ENCODE results near the gene CCDC191. TPM values are rescaled to one million over a fixed set of nuclear protein-coding genes. Genes with fewer than 3 reads are reported as not detected.

The CCDC191 gene
- total RNA-seq, 2 donors from 2014 or later, result 1.4 to 2.3 TPM

GRCh38 chr3:114026331-114026730 is 30.0 kb downstream of the CCDC191 start:
- H3K4me1 Mint-ChIP-seq, result no peaks in the 10 kb centered on the region
- no peak overlapping the region for H3K4me3 Mint-ChIP-seq
- ATAC-seq (replicated peaks), result no peak
- H3K36me3 Mint-ChIP-seq (ENCODE audit: low read depth), result no peaks in the 10 kb centered on the region
- no peak overlapping the region for H3K27ac Mint-ChIP-seq
- H3K9me3 Mint-ChIP-seq, result no peaks in the 10 kb centered on the region
- no peaks in the 10 kb centered on the region for H3K27me3 Mint-ChIP-seq

GRCh38 chr3:114025451-114025850 is 30.9 kb downstream of the CCDC191 start:
- no peak overlapping the region for H3K27ac Mint-ChIP-seq
- H3K4me1 Mint-ChIP-seq, result no peaks in the 10 kb centered on the region
- H3K4me3 Mint-ChIP-seq, result no peak overlapping the region
- no peaks in the 10 kb centered on the region for H3K27me3 Mint-ChIP-seq
- H3K36me3 Mint-ChIP-seq (ENCODE audit: low read depth), result no peaks in the 10 kb centered on the region
- no peaks in the 10 kb centered on the region for H3K9me3 Mint-ChIP-seq
- ATAC-seq (replicated peaks), result no peak

DNA sequence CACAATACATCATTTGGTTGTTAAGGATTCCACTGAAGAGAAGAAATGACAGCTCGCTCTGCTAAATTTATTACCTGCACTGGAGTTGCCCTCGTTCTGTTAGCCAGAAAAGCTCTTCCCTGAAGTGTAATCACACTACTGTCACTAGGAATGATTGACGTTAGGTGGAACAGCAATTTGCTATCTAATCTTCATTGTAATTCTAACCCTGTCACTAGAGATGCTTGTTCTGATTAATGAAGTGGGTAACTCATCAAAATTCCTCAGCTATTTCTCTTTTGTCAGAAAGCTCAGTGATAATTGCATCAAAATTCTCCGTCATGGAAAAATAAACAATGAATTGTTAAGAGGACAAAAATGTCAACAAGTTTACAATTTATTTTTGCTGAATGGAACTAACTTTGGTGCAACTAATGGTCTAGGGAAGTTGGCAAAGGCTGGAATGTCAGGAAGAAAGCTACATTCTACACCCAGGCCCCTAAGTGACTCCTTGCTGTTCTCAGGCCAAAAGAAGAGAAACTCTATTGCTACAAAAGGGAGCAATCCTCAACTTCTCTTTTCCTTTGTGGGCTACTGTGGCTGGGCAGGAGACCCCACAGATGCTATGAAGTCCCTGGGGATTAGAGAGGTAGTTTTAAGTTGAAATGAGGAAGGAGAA is 34.1 kb downstream of the CCDC191 start:
- ATAC-seq (replicated peaks), result no peak
- H3K27ac Mint-ChIP-seq, result no peak overlapping the region

GRCh38 chr3:114020907-114021306 is 35.4 kb downstream of the CCDC191 start:
- H3K27ac Mint-ChIP-seq, result no peak overlapping the region

More for the DNA sequence above, 34.1 kb downstream of the CCDC191 start:
- Mint-ChIP-seq H3K4me3 (no peak overlapping the region), H3K27me3 (no peaks in the 10 kb centered on the region), H3K4me1 (no peaks in the 10 kb centered on the region), H3K9me3 (no peaks in the 10 kb centered on the region), H3K36me3 (ENCODE audit: low read depth) (no peaks in the 10 kb centered on the region)

DNA sequence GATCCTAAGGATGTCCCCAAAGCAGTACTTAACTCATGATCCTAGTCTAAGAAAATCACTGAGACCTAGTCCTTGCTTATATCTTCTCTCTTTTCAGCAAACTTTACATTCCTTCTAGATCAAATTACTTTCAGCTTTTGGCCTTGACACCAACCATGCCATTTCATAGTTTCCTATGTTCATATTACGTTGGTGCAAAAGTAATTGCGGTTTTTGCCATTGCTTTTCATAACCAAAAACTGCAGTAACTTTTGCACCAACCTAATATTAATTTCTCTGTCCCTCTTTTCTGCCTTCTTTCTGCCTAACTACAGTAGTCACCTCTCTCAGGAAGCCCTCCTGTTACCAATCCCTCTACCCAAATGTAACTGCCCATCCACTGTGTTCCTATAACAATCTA is 36.8 kb downstream of the CCDC191 start:
- Mint-ChIP-seq H3K27ac (no peak overlapping the region), H3K4me3 (no peak overlapping the region), H3K9me3 (no peaks in the 10 kb centered on the region), H3K4me1 (no peaks in the 10 kb centered on the region), H3K27me3 (no peaks in the 10 kb centered on the region), H3K36me3 (ENCODE audit: low read depth) (no peaks in the 10 kb centered on the region)
- ATAC-seq (replicated peaks), result no peak

More at GRCh38 chr3:114020907-114021306, 35.4 kb downstream of the CCDC191 start:
- peak; percentile 80 for ATAC-seq (replicated peaks)
- H3K9me3 Mint-ChIP-seq, result no peaks in the 10 kb centered on the region
- H3K36me3 Mint-ChIP-seq (ENCODE audit: low read depth), result no peaks in the 10 kb centered on the region
- H3K27me3 Mint-ChIP-seq, result no peaks in the 10 kb centered on the region
- H3K4me3 Mint-ChIP-seq, result no peak overlapping the region
- no peaks in the 10 kb centered on the region for H3K4me1 Mint-ChIP-seq

DNA sequence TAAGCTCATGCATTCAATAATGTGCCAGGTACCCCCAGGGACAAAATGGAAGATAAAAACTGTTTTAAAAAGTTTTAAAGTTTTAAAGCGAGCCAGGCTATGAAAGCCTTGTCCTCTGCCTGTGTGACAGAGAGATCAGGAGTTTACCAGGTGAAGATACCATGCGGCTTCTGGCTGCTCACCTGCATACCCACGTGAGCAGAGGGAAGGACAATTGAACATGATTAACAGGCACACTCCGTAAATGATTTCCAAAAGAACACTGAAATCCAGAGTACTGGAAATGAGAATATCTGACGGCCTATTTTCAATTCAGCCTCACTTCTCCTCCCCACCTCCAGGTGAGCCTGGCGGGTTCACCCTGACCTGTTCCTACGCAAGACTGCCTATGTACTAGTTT is 42.1 kb downstream of the CCDC191 start:
- H3K4me3 Mint-ChIP-seq, result no peak overlapping the region
- no peak for ATAC-seq (replicated peaks)
- H3K36me3 Mint-ChIP-seq (ENCODE audit: low read depth), result no peaks in the 10 kb centered on the region
- no peaks in the 10 kb centered on the region for H3K4me1 Mint-ChIP-seq
- H3K9me3 Mint-ChIP-seq, result no peaks in the 10 kb centered on the region
- H3K27me3 Mint-ChIP-seq, result no peaks in the 10 kb centered on the region
- H3K27ac Mint-ChIP-seq, result no peak overlapping the region

GRCh38 chr3:114011059-114011797 is 45.1 kb downstream of the CCDC191 start:
- ATAC-seq (replicated peaks), result no peak
- Mint-ChIP-seq H3K36me3 (ENCODE audit: low read depth) (no peaks in the 10 kb centered on the region), H3K9me3 (no peaks in the 10 kb centered on the region), H3K27ac (no peak overlapping the region), H3K27me3 (no peaks in the 10 kb centered on the region), H3K4me1 (no peaks in the 10 kb centered on the region), H3K4me3 (no peak overlapping the region)

DNA sequence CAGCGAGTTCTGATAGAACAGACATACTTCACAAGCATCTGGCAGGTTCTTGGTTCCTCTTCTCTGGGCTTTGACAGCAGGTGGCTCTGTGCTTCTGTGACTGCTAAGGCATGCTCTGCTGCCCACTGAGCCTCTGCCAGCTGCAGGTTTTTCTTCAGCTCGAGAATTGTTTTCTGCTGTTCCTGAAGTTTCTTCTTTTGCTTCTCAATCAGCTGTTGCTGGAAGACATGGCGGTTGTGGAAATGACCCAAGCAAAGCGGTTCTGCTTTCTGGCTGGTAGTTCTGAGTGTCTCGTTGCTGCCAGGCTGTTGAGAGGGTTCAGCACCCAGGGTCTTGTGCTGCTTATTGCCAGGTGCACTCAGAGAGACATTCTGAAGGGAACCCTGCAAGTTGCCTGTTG is 50.8 kb downstream of the CCDC191 start:
- no peak for ATAC-seq (replicated peaks)
- H3K27me3 Mint-ChIP-seq, result no peaks in the 10 kb centered on the region
- H3K4me1 Mint-ChIP-seq, result no peaks in the 10 kb centered on the region
- peaks cover 11% of the 10 kb centered on the region for H3K36me3 Mint-ChIP-seq (ENCODE audit: low read depth)
- no peak overlapping the region for H3K4me3 Mint-ChIP-seq
- H3K9me3 Mint-ChIP-seq, result no peaks in the 10 kb centered on the region
- no peak overlapping the region for H3K27ac Mint-ChIP-seq

GRCh38 chr3:113985541-113985940 is 70.8 kb downstream of the CCDC191 start:
- H3K9me3 Mint-ChIP-seq, result no peaks in the 10 kb centered on the region
- no peaks in the 10 kb centered on the region for H3K27me3 Mint-ChIP-seq
- no peak overlapping the region for H3K4me3 Mint-ChIP-seq
- H3K4me1 Mint-ChIP-seq, result peaks cover 8% of the 10 kb centered on the region
- peaks cover 13% of the 10 kb centered on the region for H3K36me3 Mint-ChIP-seq (ENCODE audit: low read depth)
- H3K27ac Mint-ChIP-seq, result no peak overlapping the region
- ATAC-seq (replicated peaks), result no peak

DNA sequence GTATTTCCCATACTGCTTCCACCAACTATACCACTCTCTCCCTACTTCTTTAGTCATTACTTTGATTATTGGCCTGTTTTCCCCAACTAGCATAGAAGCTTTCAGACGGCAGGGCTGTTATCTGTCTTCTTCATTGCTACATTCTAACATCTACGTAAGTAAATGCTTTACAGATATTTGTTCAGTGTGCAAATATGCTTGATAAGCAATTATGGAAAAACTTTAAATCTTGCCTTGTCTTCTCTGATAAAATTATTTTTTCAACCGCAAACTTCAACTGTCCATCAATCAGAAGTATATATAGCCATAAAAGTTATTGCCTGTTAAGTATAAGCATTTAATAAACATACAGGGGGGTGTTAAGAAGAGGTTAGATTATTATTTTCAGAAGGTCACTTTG is 72.8 kb downstream of the CCDC191 start:
- H3K4me1 Mint-ChIP-seq, result peaks cover 8% of the 10 kb centered on the region
- no peak overlapping the region for H3K27ac Mint-ChIP-seq
- H3K36me3 Mint-ChIP-seq (ENCODE audit: low read depth), result peaks cover 26% of the 10 kb centered on the region
- no peak for ATAC-seq (replicated peaks)
- no peaks in the 10 kb centered on the region for H3K9me3 Mint-ChIP-seq
- H3K27me3 Mint-ChIP-seq, result no peaks in the 10 kb centered on the region
- H3K4me3 Mint-ChIP-seq, result no peak overlapping the region

DNA sequence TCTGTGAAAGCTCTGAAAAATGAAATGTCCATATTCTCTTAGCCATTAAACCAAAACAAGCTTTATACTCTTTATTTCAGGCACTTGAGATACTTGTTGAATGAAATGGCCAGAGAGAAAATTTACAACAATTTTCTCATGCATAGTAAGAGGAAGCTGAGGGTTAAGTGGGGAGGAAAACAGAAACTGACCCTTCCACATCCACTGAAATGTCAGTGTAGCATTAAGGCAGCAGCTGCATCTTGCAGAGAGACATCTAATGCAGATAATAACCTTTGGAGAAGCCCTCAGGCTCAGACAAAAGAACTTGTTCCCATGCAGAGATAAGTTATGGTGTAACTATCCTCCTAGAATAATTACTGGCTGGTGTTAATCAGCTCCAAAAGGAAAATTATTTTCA is 74.5 kb downstream of the CCDC191 start:
- H3K4me3 Mint-ChIP-seq, result no peak overlapping the region
- no peaks in the 10 kb centered on the region for H3K27me3 Mint-ChIP-seq
- H3K36me3 Mint-ChIP-seq (ENCODE audit: low read depth), result peaks cover 41% of the 10 kb centered on the region
- peaks cover 8% of the 10 kb centered on the region for H3K4me1 Mint-ChIP-seq
- no peaks in the 10 kb centered on the region for H3K9me3 Mint-ChIP-seq
- ATAC-seq (replicated peaks), result no peak
- no peak overlapping the region for H3K27ac Mint-ChIP-seq

DNA sequence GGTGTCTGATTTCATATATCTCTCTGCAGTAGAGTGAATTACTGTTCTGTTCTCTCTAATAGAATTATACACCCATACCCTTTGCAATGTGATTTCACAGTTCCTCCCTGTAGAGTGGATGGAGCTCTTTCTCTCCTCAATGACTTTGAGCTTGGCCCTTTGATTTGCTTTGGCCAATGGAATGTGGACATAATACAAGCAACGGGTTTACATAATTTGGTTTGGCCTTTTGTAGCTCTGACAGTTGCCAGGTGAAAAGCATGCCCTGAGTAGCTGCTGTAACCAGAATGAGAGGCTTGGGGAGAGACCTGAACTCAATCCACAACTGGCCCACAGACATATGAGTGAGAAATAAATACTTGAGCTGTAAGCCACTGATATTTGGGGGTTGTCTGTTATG is 76.4 kb downstream of the CCDC191 start:
- Mint-ChIP-seq H3K4me1 (peaks cover under 1% of the 10 kb centered on the region), H3K27ac (no peak overlapping the region), H3K4me3 (no peak overlapping the region), H3K9me3 (peaks cover under 1% of the 10 kb centered on the region), H3K36me3 (ENCODE audit: low read depth) (peaks cover 46% of the 10 kb centered on the region), H3K27me3 (no peaks in the 10 kb centered on the region)
- no peak for ATAC-seq (replicated peaks)

DNA sequence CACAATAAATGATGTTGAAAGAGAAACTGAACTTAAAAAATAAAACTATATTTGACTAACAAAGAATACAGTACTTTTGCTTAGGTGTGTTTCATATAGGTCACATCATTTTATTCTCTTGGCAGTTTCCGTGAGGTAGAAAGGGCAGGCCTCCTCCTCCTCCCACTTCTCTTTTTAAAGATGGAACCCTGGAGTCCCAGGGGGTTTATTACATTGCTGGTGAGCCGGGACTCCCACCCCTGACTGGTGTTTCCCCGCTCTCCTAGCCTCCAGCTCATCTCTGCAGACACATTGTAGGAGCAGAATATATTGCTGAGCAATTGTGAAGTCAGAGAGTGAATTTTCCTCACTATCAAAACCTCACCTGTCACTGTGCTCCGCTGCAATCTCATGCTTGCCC is 78.5 kb downstream of the CCDC191 start:
- ATAC-seq (replicated peaks), result no peak
- Mint-ChIP-seq H3K9me3 (peaks cover 10% of the 10 kb centered on the region), H3K4me3 (no peak overlapping the region), H3K27ac (no peak overlapping the region), H3K4me1 (peaks cover 5% of the 10 kb centered on the region), H3K27me3 (no peaks in the 10 kb centered on the region), H3K36me3 (ENCODE audit: low read depth) (peaks cover 57% of the 10 kb centered on the region)

GRCh38 chr3:113968986-113969385 is 87.3 kb downstream of the CCDC191 start:
- Mint-ChIP-seq H3K36me3 (ENCODE audit: low read depth) (peaks cover 9% of the 10 kb centered on the region), H3K4me1 (peaks cover 5% of the 10 kb centered on the region), H3K27ac (no peak overlapping the region), H3K27me3 (no peaks in the 10 kb centered on the region), H3K4me3 (no peak overlapping the region), H3K9me3 (peaks cover 17% of the 10 kb centered on the region)
- ATAC-seq (replicated peaks), result no peak

DNA sequence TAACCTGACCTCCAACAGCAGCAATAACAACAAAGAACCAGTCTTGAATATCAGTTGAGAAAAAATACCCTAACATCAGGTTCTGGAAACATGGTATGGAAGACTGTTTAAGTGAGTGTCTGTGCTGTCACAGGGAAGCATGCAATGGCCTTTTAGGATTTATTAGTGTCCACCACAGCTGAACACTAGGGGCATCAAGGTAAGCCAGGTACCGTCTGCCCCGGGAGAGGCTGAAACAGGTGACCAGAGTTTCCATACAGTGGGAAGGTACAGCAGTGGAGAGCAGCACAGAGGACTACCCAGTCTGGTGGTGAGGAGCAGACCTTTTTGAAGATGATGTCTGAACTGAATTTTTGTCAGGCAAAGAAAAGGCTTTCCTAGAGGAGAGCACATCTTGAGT is 90.2 kb downstream of the CCDC191 start:
- H3K4me3 Mint-ChIP-seq, result no peak overlapping the region
- H3K27me3 Mint-ChIP-seq, result no peaks in the 10 kb centered on the region
- no peak overlapping the region for H3K27ac Mint-ChIP-seq
- H3K36me3 Mint-ChIP-seq (ENCODE audit: low read depth), result no peaks in the 10 kb centered on the region
- no peaks in the 10 kb centered on the region for H3K9me3 Mint-ChIP-seq
- ATAC-seq (replicated peaks), result no peak
- H3K4me1 Mint-ChIP-seq, result peaks cover 5% of the 10 kb centered on the region
